SK-N-SH treated with all-trans-retinoic acid at 6 μM for 48 hours (cell line): ENCODE data around the gene GPANK1.

Experiments
- ISL1 ChIP-seq: fragments of 250-450 bp; sonication (Bioruptor Pico); IDR thresholded peaks from 2 replicates; pipeline ENCODE4 v2.1.2; 2022; ENCODE audit warnings: mild to moderate bottlenecking, moderate library complexity
- OSR1 ChIP-seq: fragments of 250-450 bp; sonication (Bioruptor Pico); IDR thresholded peaks from 2 replicates; pipeline ENCODE4 v1.8.0; 2022; ENCODE audit warnings: moderate library complexity, mild to moderate bottlenecking, inconsistent platforms
- PATZ1 ChIP-seq: fragments of 250-450 bp; sonication (Bioruptor Pico); IDR thresholded peaks from 2 replicates; pipeline ENCODE4 v1.8.0; 2020; ENCODE audit warnings: mild to moderate bottlenecking, moderate library complexity, borderline replicate concordance
- PPARA ChIP-seq: fragments of 250-450 bp; sonication (Bioruptor Pico); IDR thresholded peaks from 2 replicates; pipeline ENCODE4 v1.5.0; 2020; ENCODE audit warnings: mild to moderate bottlenecking, borderline replicate concordance
- RARB ChIP-seq: fragments of 250-450 bp; sonication (Bioruptor Pico); IDR thresholded peaks from 2 replicates; pipeline ENCODE4 v1.8.0; 2021; ENCODE audit warnings: mild to moderate bottlenecking, moderate library complexity
- TCF4 ChIP-seq: fragments of 250-450 bp; sonication (Bioruptor Pico); IDR thresholded peaks from 2 replicates; pipeline ENCODE4 v1.8.0; 2021; ENCODE audit warnings: mild to moderate bottlenecking, moderate library complexity, borderline replicate concordance
- TOX ChIP-seq: fragments of 250-450 bp; sonication (Bioruptor Pico); IDR thresholded peaks from 2 replicates; pipeline ENCODE4 v1.8.0; 2021; ENCODE audit warnings: mild to moderate bottlenecking, moderate library complexity, borderline replicate concordance
- ZFP3 ChIP-seq: fragments of 250-450 bp; sonication (Bioruptor Pico); IDR thresholded peaks from 2 replicates; pipeline ENCODE4 v1.5.0; 2020; ENCODE audit warnings: mild to moderate bottlenecking, moderate library complexity
- ZFP30 ChIP-seq: fragments of 450-650 bp; formaldehyde crosslinking; IDR thresholded peaks from 2 replicates; pipeline ENCODE4 v1.5.0; 2022; ENCODE audit warnings: mild to moderate bottlenecking, moderate library complexity
- ZNF8 ChIP-seq: fragments of 450-650 bp; formaldehyde crosslinking; IDR thresholded peaks from 2 replicates; pipeline ENCODE4 v1.5.0; 2020; ENCODE audit warnings: mild to moderate bottlenecking, moderate library complexity

- no peak for TF ChIP-seq RARB
- TF ChIP-seq PATZ1 (CRISPR knock-in tag): no peak
- no peak for TF ChIP-seq ZFP3 (CRISPR knock-in tag)
- TF ChIP-seq OSR1 (CRISPR knock-in tag): no peak
- TF ChIP-seq TCF4 (CRISPR knock-in tag): no peak
- TF ChIP-seq ZFP30 (CRISPR knock-in tag): no peak
- no peak for TF ChIP-seq ZNF8
- no peak for TF ChIP-seq PPARA
- TF ChIP-seq TOX (CRISPR knock-in tag): no peak
- TF ChIP-seq ISL1: no peak
These were observed 25.7 kb upstream of the GPANK1 start for GRCh38 chr6:31690231-31691077.
